DMS53 treated with DMSO at 0.1 percent for 48 hours (cell line): ENCODE results near the gene VSTM2B.
"Not testable (repeated sequence)": the region's sequence is repeated elsewhere in the genome, so short reads cannot be mapped to it uniquely, and the experiment has no call there.

Experiments used
- DNase-seq: peaks from one replicate; lab custom pipeline; 2025; ENCODE audit not compliant: unreplicated experiment; lab: John Stamatoyannopoulos, UW

Gene VSTM2B

DNA sequence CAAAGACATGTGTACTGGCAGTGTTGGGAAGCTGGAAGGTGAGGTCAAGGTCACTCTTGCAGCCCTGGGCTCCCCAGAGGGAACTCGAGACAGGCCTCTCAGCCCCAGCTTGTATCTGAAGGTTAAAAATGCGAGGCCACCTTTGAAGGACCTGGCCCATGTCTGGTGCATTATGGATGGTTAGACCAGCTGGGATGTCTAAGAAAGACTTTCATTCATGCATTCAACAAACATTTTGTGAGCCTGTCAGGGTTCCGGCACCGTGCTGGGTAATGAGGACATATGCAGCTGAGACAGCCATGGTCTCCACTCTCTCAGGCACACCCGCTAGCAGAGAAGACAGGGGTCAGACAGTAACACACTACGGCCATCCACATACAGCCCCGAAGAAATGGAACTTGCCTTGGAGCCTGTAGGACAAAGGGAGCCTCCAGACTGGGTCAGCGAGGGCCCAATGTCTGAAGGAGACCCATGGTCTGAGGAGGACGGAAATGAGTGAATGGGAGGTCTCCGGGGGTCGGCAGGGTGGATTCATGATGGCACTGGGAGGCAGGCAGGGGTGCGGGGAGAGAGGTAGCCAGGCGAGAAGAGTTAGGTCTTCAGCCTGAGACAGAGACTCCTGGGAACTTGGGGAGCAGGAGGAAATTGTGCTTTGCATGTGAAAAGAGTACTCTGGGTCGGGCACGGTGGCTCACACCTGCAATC is 19.0 kb downstream of the VSTM2B start:
- no peak for DNase-seq

- DNase-seq: not testable (repeated sequence)
Observed at GRCh38 chr19:29545447-29545846, 19.7 kb downstream of the VSTM2B start.

GRCh38 chr19:29545866-29546582 is 20.2 kb downstream of the VSTM2B start:
- DNase-seq: no peak

- no peak for DNase-seq
Observed at GRCh38 chr19:29546583-29547190, 20.9 kb downstream of the VSTM2B start.

DNA sequence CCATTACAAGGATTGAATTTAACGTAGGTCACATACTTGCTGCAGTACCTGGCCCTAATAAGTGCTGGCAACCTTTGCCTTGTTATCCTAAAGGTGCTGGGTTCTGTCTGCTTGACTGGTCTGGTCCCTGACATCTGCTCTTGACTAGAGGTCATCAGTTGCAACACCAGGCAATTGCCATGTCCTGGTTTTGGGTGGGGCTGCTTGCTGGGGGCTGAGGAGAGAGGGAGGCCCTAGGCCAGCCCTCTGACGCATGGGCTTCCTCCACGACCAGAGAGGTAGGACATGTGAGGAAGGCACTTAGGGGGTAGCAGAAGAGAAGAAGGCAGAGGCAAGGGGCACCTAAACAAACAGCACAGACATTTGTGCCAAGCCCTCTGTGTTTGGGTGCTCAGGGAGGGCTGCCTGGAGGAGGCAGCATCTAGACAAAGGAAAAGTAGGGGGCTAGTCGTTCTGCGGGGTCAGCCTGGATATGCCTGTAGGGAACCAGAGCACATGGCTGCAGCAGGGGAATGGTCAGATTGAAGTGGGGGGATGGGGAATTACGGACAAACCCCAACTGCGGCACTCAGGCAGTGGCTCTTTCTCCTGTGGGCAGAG is 21.7 kb downstream of the VSTM2B start:
- DNase-seq: no peak

- DNase-seq: no peak
Observed at GRCh38 chr19:29547981-29548380, 22.2 kb downstream of the VSTM2B start.

- DNase-seq: no peak
Observed at GRCh38 chr19:29548483-29549085, 22.8 kb downstream of the VSTM2B start.

DNA sequence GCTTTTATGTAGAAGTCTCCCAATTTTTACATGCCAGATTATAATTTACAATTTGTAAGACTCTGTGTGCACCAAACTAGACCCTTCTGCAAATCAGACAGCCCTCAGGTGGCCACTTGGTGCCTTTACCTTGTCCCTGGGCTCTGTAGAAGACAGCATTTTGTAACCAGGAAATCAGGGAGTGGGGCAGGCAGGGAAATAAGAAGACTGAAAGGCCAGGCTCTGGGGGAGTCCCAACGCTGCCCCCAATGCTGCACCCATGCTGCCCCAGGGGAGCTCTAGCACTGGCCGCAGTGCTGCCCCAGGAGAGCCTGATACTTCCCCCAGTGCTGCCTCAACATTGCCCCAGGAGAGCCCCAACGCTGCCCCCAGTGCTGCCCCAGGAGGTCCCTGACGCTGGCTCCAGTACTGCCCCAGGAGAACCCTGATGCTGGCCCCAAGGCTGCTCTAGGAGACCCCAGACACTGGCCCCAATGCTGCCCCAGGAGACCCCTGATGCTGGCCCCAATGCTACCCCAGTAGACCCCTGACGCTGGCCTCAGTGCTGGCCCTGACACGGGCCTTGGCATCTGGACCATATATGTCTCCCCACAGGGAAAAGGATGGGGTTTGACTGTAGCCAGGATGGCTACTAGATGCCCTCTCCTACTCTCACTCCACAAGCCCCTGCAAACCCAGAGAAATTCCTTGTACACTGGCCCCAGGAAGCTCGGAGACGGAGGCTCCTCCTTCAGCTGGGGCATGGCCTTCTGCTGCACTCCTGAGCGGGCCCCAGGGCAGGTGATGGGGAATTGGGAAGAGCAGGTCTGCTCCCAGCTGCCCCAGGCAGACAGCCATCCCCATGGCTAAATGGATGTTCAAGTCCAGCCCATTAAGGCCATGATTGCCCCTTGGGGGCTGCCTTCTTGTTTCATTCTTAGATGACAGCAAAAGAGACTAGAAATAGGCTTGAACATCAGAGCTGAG is 23.6 kb downstream of the VSTM2B start:
- no peak for DNase-seq

GRCh38 chr19:29550896-29551295 is 25.1 kb downstream of the VSTM2B start:
- DNase-seq: no peak

GRCh38 chr19:29551774-29552173 is 26.0 kb downstream of the VSTM2B start:
- DNase-seq: no peak

GRCh38 chr19:29552454-29553280 is 26.9 kb downstream of the VSTM2B start:
- no peak for DNase-seq

DNA sequence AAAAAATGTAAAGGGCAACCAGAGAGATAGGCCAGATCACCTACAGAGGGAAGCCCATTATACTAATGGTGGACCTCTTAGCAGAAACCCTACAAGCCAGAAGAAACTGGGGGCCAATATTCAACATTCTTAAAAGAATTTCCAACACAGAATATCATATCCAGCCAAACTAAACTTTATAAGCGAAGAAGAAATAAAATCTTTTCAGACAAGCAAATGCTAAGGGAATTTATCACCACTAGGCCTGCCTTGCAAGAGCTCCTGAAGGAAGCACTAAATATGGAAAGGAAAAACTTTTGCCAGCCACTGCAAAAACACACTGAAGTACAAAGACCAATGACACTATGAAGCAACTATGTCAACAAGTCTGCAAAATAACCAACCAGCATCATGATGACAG is 28.4 kb downstream of the VSTM2B start:
- DNase-seq: no peak

GRCh38 chr19:29559110-29559509 is 33.3 kb downstream of the VSTM2B start:
- DNase-seq: not testable (repeated sequence)

- no peak for DNase-seq
Observed at GRCh38 chr19:29559743-29560142, 33.9 kb downstream of the VSTM2B start.

DNA sequence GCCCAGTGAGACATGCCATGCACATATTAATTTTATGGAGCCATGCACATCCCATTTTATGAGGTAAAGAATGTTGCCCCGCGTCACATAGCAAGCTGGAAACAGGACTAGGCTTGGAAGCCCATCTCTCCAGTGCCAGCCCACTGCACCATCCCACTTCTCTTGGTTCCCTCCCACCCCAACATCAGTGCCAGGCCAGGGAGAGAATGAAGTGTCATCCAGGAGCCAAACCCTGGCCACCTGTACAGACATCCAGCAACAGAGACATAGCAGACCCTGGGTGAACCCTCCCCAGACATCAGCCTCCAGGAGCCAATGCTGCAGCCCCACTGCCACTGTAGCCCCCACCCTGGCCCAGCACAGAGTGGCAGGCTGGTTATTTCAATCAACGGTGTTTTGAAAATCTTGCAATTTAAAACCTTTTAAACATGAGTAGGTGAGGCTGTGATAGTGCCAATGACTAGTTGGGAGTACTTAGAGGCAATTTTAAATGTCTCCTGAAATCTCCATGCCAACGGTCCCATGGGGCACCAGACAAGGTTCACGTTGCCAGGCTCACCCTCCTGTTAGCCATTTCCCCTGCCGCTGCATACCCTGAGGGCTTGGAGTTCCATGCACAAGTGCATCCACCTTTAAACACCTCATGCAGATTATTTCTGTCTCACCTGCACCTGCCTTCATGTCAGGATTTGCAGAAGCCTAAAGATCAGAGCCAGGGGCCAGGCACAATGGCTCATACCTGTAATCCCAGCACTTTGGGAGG is 34.7 kb downstream of the VSTM2B start:
- no peak for DNase-seq

GRCh38 chr19:29561601-29562000 is 35.8 kb downstream of the VSTM2B start:
- no peak for DNase-seq

GRCh38 chr19:29562299-29563297 is 36.8 kb downstream of the VSTM2B start:
- DNase-seq: no peak
